ENCODE measurements around the gene MOXD1. TPM values are rescaled to one million over a fixed set of nuclear protein-coding genes. Genes with fewer than 3 reads are reported as not detected.

The MOXD1 gene
- total RNA-seq, 1 experiment from 2014 or later = 1.0 TPM

- no peak overlapping the region for H2AFZ ChIP-seq (ENCODE audit: low read depth, low read length, poor library complexity, severe bottlenecking)
- intact Hi-C loops (cut with micrococcal nuclease) = no loop called here
- TF ChIP-seq POLR2AphosphoS5 (IDR thresholded peaks at IDR 0.05; ENCODE audit: low read depth, low read length) (no peak), RAD21 (IDR thresholded peaks at IDR 0.05; ENCODE audit: low read depth) (no peak), ZFX (IDR thresholded peaks at IDR 0.05) (no peak), EZH2phosphoT487 (IDR thresholded peaks at IDR 0.05; ENCODE audit: borderline replicate concordance) (no peak), ELF1 (IDR thresholded peaks at IDR 0.05; ENCODE audit: borderline replicate concordance, low read depth) (no peak), CBX3 (IDR thresholded peaks at IDR 0.05; ENCODE audit: low read depth) (no peak), YY1 (IDR thresholded peaks at IDR 0.05; ENCODE audit: extremely low read depth, insufficient replicate concordance, low read depth, low read length) (no peak), SP1 (IDR thresholded peaks at IDR 0.05; ENCODE audit: low read depth) (no peak), TCF7L2 (IDR thresholded peaks at IDR 0.05; ENCODE audit: borderline replicate concordance, extremely low read depth, insufficient read depth, insufficient read length) (no peak), SRF (IDR thresholded peaks at IDR 0.05; ENCODE audit: low read depth) (no peak), EGR1 (IDR thresholded peaks at IDR 0.05; ENCODE audit: low read depth) (no peak)
- H3K9me2 ChIP-seq (ENCODE audit: insufficient read depth) = no peaks in the 10 kb centered on the region
- H3K4me3 ChIP-seq (replicated peaks in 1 of 2; ENCODE audit: low read depth in 1 of 2, low read length in 2 of 2) = no peak overlapping the region
- BruUV-seq (replicated peaks) = no TSS peak
- ChIA-PET POLR2A (no interaction called here), RAD21 (ENCODE audit: low non-redundant PET in 1 of 2, low total read pairs in 2 of 2, uncharacterized antibody in 2 of 2, unreplicated experiment in 2 of 2) (no interaction called here), CTCF (no interaction called here)
- no peaks in the 10 kb centered on the region for H3K4me1 ChIP-seq (ENCODE audit: control insufficient read depth in 1 of 2, insufficient read depth in 2 of 2, low read length in 2 of 2)
- H3K36me3 ChIP-seq (ENCODE audit: control insufficient read depth in 1 of 2, insufficient read depth in 2 of 2, low read length in 2 of 2) = no peaks in the 10 kb centered on the region
- no peak overlapping the region for H3K9ac ChIP-seq (ENCODE audit: low read length)
- no peak overlapping the region for H3K4me2 ChIP-seq (ENCODE audit: low read length)
- no peak overlapping the region for H3K27ac ChIP-seq (ENCODE audit: low read depth, low read length)
- ATAC-seq (no peak), DNase-seq (ENCODE audit: low read depth, low spot score) (no peak)
- H3K79me2 ChIP-seq (ENCODE audit: insufficient read depth, low read length) = no peaks in the 10 kb centered on the region
- H4K20me1 ChIP-seq (ENCODE audit: insufficient read depth) = no peaks in the 10 kb centered on the region
- no peaks in the 10 kb centered on the region for H3K9me3 ChIP-seq (ENCODE audit: control insufficient read depth in 1 of 2, insufficient read depth in 1 of 2, low read depth in 1 of 2, low read length in 2 of 2)
- no peaks in the 10 kb centered on the region for H3K27me3 ChIP-seq (ENCODE audit: insufficient read depth, low read length)
These were observed 19.9 kb downstream of the MOXD1 start for GRCh38 chr6:132381381-132381780.

GRCh38 chr6:132380358-132381029 lies 20.8 kb downstream of the MOXD1 start:
- DNase-seq (ENCODE audit: low read depth, low spot score) (no peak), ATAC-seq (no peak)
- H3K4me1 ChIP-seq (ENCODE audit: control insufficient read depth in 1 of 2, insufficient read depth in 2 of 2, low read length in 2 of 2) = no peaks in the 10 kb centered on the region
- no peak overlapping the region for H3K4me2 ChIP-seq (ENCODE audit: low read length)
- no peak overlapping the region for H3K9ac ChIP-seq (ENCODE audit: low read length)
- H3K9me2 ChIP-seq (ENCODE audit: insufficient read depth) = no peaks in the 10 kb centered on the region
- intact Hi-C loops (cut with micrococcal nuclease) = no loop called here
- H2AFZ ChIP-seq (ENCODE audit: low read depth, low read length, poor library complexity, severe bottlenecking) = no peak overlapping the region
- no peaks in the 10 kb centered on the region for H3K36me3 ChIP-seq (ENCODE audit: control insufficient read depth in 1 of 2, insufficient read depth in 2 of 2, low read length in 2 of 2)
- no peaks in the 10 kb centered on the region for H3K9me3 ChIP-seq (ENCODE audit: control insufficient read depth in 1 of 2, insufficient read depth in 1 of 2, low read depth in 1 of 2, low read length in 2 of 2)
- H3K27me3 ChIP-seq (ENCODE audit: insufficient read depth, low read length) = no peaks in the 10 kb centered on the region
- RAD21 ChIA-PET (ENCODE audit: low non-redundant PET in 1 of 2, low total read pairs in 2 of 2, uncharacterized antibody in 2 of 2, unreplicated experiment in 2 of 2) = no interaction called here
- POLR2A ChIA-PET = no interaction called here
- no peaks in the 10 kb centered on the region for H4K20me1 ChIP-seq (ENCODE audit: insufficient read depth)
- BruUV-seq (replicated peaks) = no TSS peak
- H3K27ac ChIP-seq (ENCODE audit: low read depth, low read length) = no peak overlapping the region
- CTCF ChIA-PET = no interaction called here
- H3K79me2 ChIP-seq (ENCODE audit: insufficient read depth, low read length) = no peaks in the 10 kb centered on the region
- no peak overlapping the region for H3K4me3 ChIP-seq (replicated peaks in 1 of 2; ENCODE audit: low read depth in 1 of 2, low read length in 2 of 2)
- TF ChIP-seq SP1 (IDR thresholded peaks at IDR 0.05; ENCODE audit: low read depth) = no peak
- TF ChIP-seq, protein P1, sequence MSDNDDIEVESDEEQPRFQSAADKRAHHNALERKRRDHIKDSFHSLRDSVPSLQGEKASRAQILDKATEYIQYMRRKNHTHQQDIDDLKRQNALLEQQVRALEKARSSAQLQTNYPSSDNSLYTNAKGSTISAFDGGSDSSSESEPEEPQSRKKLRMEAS (IDR thresholded peaks at IDR 0.05) = no peak
- TF ChIP-seq CTCF (IDR thresholded peaks at IDR 0.05 in 2 of 3, conservative IDR thresholded peaks at IDR 0.05 in 1 of 3; ENCODE audit: borderline replicate concordance in 1 of 3, insufficient read depth in 1 of 3, low read depth in 2 of 3, low read length in 2 of 3) = no peak
- no peak for TF ChIP-seq POLR2AphosphoS5 (IDR thresholded peaks at IDR 0.05; ENCODE audit: low read depth, low read length)
- TF ChIP-seq CBX3 (IDR thresholded peaks at IDR 0.05; ENCODE audit: low read depth) = no peak
- no peak for TF ChIP-seq SRF (IDR thresholded peaks at IDR 0.05; ENCODE audit: low read depth)
- no peak for TF ChIP-seq EZH2phosphoT487 (IDR thresholded peaks at IDR 0.05; ENCODE audit: borderline replicate concordance)
- no peak for TF ChIP-seq ZNF274 (IDR thresholded peaks at IDR 0.05; ENCODE audit: low read depth, low read length)
- TF ChIP-seq EZH2 (IDR thresholded peaks at IDR 0.05) = no peak
- no peak for TF ChIP-seq JUND (IDR thresholded peaks at IDR 0.05)
- TF ChIP-seq ZFX (IDR thresholded peaks at IDR 0.05) = no peak
- TF ChIP-seq, protein P2, sequence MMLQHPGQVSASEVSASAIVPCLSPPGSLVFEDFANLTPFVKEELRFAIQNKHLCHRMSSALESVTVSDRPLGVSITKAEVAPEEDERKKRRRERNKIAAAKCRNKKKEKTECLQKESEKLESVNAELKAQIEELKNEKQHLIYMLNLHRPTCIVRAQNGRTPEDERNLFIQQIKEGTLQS (IDR thresholded peaks at IDR 0.05) = no peak
- TF ChIP-seq SIN3A (IDR thresholded peaks at IDR 0.05; ENCODE audit: low read depth) = no peak

Data from HCT116 (cell line).